Lower leg skin (tissue), 4 donors: ENCODE measurements around the gene ACTR2. TPM values are rescaled to one million over a fixed set of nuclear protein-coding genes. Genes with fewer than 3 reads are reported as not detected.

Source experiments
- DNase-seq, 2 donors: peaks; one replicate each; pipeline ENCODE4 v3.0.0-alpha.2; 2019; ENCODE audit warnings: low spot score in 2 of 2
- H3K4me3 ChIP-seq: fragments of 200-600 bp; sonication (generic); 2 replicates; pipeline ENCODE4 v1.5.1; 2017; ENCODE audit warnings: mild to moderate bottlenecking, low read depth; ENCODE audit not compliant: poor library complexity, severe bottlenecking
- CTCF ChIP-seq, 3 donors: fragments of 450-650 bp; IDR thresholded peaks; one replicate each; pipeline ENCODE4 v1.5.1; 2016; ENCODE audit warnings: antibody characterized with exemption in 3 of 3, mild to moderate bottlenecking in 3 of 3, moderate library complexity in 2 of 3
- POLR2A ChIP-seq, 2 donors: fragments of 450-650 bp; IDR thresholded peaks; one replicate each; pipeline ENCODE4 v1.6.1; 2016 to 2017; ENCODE audit warnings: antibody characterized with exemption in 2 of 2, mild to moderate bottlenecking in 1 of 2, moderate library complexity in 1 of 2
- WGBS, 2 donors: methylation state at CpG; one replicate each; pipeline ENCODE4 v1.1.5; 2018; 5-methylcytosine and 5-hydroxymethylcytosine counted together
- intact Hi-C: fragments of 100-400 bp; cut with DNase I; formaldehyde crosslinking; loops from one replicate; pipeline ENCODE4 v1.15.0; 2023; ENCODE audit warnings: low total_unique reads
- total RNA-seq, 4 donors: library from RNA; depleted of rRNA; stranded (reverse); fragments of >200 nt; gene quantifications; one replicate each; pipeline ENCODE4 v1.1.0, GENCODE V29; 2016

Gene ACTR2
- total RNA-seq, 4 donors from 2014 or later, result 44.1 to 58.7 (median 50.9) TPM

DNA sequence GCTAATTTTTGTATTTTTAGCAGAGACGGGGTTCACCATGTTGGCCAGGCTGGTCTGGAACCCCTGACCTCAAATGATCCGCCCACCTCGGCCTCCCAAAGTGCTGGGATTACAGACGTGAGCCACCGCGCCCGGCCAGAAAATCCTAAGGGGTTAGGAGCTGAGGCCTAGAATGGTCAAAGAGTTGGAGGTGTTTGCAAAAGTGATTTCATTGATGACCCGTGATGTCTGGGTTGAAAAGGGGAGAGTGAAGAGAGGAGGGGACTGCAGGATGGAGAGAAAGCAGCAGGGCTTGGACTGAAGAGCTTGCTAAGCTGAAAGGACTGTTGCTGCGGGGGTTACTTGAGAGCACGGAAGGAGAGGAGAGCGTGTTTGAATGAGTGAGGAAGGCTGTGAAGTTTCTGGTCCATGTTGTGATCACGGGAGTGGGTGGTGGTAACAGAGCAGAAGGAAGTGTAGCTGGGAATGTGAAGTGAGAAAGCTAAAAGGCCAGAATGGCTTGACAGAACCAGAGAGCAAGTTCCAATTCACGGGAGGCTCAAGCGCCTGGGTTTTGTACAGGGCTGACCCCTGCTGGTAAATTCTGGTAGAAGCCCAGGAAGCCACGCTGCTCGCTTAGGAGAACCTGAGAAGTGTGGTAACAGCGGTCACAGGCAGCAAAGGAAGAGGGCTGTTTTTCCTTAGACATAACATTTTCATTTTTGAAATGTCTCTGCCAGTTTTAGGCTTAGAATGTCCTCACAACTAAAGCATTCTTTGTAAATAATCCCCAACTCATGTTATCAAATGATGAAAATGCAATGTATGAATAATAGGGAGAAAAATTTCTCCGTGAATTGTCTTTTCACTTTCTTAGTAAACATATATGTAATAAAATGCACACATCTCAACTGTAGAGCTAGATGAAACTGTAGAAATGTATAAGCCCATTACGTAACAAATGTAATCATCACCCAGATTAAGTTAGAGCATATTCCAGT is 40.5 kb upstream of the ACTR2 start:
- WGBS, 2 donors, result 56 to 59% methylated on average over 19 of the region's 19 CpGs
- intact Hi-C loops, result no loop called here
- no peak overlapping the region for H3K4me3 ChIP-seq
- peak in 1 of 3 donors; percentile 58 for TF ChIP-seq CTCF (IDR thresholded peaks at IDR 0.05)
- no peak for TF ChIP-seq POLR2A (IDR thresholded peaks at IDR 0.05)
- peak; percentile 68 to 94 for DNase-seq

GRCh38 chr2:65193446-65193845 is 34.2 kb upstream of the ACTR2 start:
- TF ChIP-seq POLR2A (IDR thresholded peaks at IDR 0.05) (no peak), CTCF (IDR thresholded peaks at IDR 0.05) (no peak)
- DNase-seq, result no peak
- H3K4me3 ChIP-seq, result no peak overlapping the region
- intact Hi-C loops, result no loop called here
- 90 to 91% methylated on average over 8 of the region's 8 CpGs for WGBS, 2 donors

DNA sequence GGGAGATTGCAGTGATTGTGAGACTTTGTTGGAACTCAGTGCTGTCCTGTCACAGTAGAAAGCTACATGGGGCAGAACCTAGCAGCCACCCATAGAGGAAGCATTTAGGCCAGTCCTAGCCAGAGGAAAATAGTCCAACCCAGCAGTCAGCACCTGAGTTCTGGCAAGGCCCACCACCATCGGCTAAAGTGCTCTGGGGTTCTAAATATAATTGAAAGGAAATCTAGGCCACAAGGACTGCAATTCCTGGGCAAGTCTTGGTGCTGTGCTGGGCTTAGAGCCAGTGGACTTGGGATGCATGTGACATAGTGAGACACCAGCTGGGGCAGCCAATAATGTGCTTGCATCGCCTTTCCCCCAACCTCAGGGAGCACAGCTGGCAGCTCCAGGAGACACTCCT is 28.9 kb upstream of the ACTR2 start:
- no peak for TF ChIP-seq POLR2A (IDR thresholded peaks at IDR 0.05)
- no peak for TF ChIP-seq CTCF (IDR thresholded peaks at IDR 0.05)
- intact Hi-C loops, result no loop called here
- DNase-seq, result no peak
- no peak overlapping the region for H3K4me3 ChIP-seq
- 78 to 91% methylated on average over 2 of the region's 2 CpGs for WGBS, 2 donors

DNA sequence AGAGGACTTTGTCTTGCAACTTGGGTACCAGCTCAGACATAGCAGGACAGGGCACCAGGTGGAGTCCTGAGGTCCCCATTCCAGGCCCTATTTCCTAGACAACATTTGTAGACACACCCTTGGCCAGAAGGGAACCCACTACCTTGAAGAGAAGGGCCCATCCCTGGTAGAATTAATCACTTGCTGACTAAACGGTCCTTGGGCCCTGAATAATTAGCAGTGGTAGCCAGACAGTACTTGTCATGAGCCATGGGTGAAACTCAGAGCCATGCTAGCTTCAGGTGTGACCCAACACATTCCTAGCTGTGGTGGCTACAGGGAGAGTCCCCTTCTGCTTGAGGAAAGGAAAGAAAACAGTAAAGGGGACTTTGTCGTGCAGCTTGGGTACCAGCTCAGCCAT is 28.5 kb upstream of the ACTR2 start:
- intact Hi-C loops, result no loop called here
- TF ChIP-seq POLR2A (IDR thresholded peaks at IDR 0.05), result no peak
- no peak for TF ChIP-seq CTCF (IDR thresholded peaks at IDR 0.05)
- WGBS, 2 donors, result 63 to 81% methylated on average over 2 of the region's 2 CpGs
- DNase-seq, result no peak
- no peak overlapping the region for H3K4me3 ChIP-seq

DNA sequence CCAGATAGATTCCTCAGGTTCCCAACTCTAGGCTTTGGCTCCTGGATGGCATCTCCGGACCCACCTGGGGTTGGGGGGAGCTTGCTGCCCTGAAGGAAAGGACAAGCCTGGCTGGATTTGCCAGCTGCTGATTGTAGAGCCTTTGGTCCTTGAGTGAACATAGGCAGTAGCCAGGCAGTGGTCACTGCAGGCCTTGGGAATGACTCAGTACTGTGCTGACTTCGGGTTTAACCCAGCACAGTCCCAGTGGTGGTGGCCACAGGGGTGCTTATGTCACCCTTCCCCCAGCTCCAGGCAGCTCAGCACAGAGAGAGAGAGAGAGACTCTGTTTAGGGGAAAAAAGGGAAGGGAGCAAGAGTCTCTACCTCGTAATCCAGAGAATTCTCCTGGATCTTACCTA is 27.7 kb upstream of the ACTR2 start:
- 63 to 74% methylated on average over 3 of the region's 3 CpGs for WGBS, 2 donors
- TF ChIP-seq POLR2A (IDR thresholded peaks at IDR 0.05), result no peak
- TF ChIP-seq CTCF (IDR thresholded peaks at IDR 0.05), result no peak
- intact Hi-C loops, result no loop called here
- DNase-seq, result no peak
- no peak overlapping the region for H3K4me3 ChIP-seq
